ENCODE data around the gene WAPL. TPM values are rescaled to one million over a fixed set of nuclear protein-coding genes. Genes with fewer than 3 reads are reported as not detected.

Gene WAPL
- total RNA-seq, 2 experiments from 2014 or later = 34.3 TPM

GRCh38 chr10:86498598-86498997 lies 23.0 kb downstream of the WAPL start:
- ATAC-seq (ENCODE audit: poor library complexity) (no peak), DNase-seq (no peak)
- ChIA-PET CTCF (interaction anchor here (0.9 kb wide), 1 partner anchor 27 kb away, joined by 3 read pairs; no protein-coding TSS in a partner anchor), POLR2A (no interaction called here)
- TF ChIP-seq CTCF (IDR thresholded peaks at IDR 0.05) = no peak
- Mint-ChIP-seq H3K27me3 (no peaks in the 10 kb centered on the region), H3K4me3 (no peak overlapping the region), H3K9me3 (no peaks in the 10 kb centered on the region), H3K27ac (peak overlapping the region; percentile 74), H3K36me3 (ENCODE audit: low read depth) (peaks cover 93% of the 10 kb centered on the region), H3K4me1 (ENCODE audit: low read depth) (peaks cover 77% of the 10 kb centered on the region)
- H3K36me3 ChIP-seq (ENCODE audit: insufficient read depth, low read length) = peaks cover 70% of the 10 kb centered on the region
- intact Hi-C loops (cut with DNase I, micrococcal nuclease) = no loop called here
- no peak overlapping the region for H3K27ac ChIP-seq (ENCODE audit: low read depth in 1 of 2, low read length in 2 of 2)
- no peaks in the 10 kb centered on the region for H3K9me3 ChIP-seq (ENCODE audit: control insufficient read depth in 1 of 2, insufficient read depth in 1 of 2, low read length in 2 of 2)
- peaks cover 5% of the 10 kb centered on the region for H3K4me1 ChIP-seq (ENCODE audit: insufficient read depth, low read length)
- no peaks in the 10 kb centered on the region for H3K27me3 ChIP-seq (ENCODE audit: control insufficient read depth in 1 of 2, insufficient read depth in 2 of 2, low read length in 2 of 2)
- no peak overlapping the region for H3K4me3 ChIP-seq (ENCODE audit: low read length)

GRCh38 chr10:86497621-86498020 lies 24.0 kb downstream of the WAPL start:
- Histone ChIP-seq H3K36me3 (ENCODE audit: insufficient read depth, low read length) (peaks cover 65% of the 10 kb centered on the region), H3K4me3 (ENCODE audit: low read length) (no peak overlapping the region), H3K27me3 (ENCODE audit: control insufficient read depth in 1 of 2, insufficient read depth in 2 of 2, low read length in 2 of 2) (no peaks in the 10 kb centered on the region), H3K9me3 (ENCODE audit: control insufficient read depth in 1 of 2, insufficient read depth in 1 of 2, low read length in 2 of 2) (no peaks in the 10 kb centered on the region), H3K4me1 (ENCODE audit: insufficient read depth, low read length) (peaks cover 5% of the 10 kb centered on the region), H3K27ac (ENCODE audit: low read depth in 1 of 2, low read length in 2 of 2) (no peak overlapping the region)
- Mint-ChIP-seq H3K27me3 (no peaks in the 10 kb centered on the region), H3K4me1 (ENCODE audit: low read depth) (peaks cover 70% of the 10 kb centered on the region), H3K4me3 (no peak overlapping the region), H3K27ac (peak overlapping the region; percentile 74), H3K36me3 (ENCODE audit: low read depth) (peaks cover 88% of the 10 kb centered on the region), H3K9me3 (no peaks in the 10 kb centered on the region)
- ATAC-seq (ENCODE audit: poor library complexity) (no peak), DNase-seq (no peak)
- TF ChIP-seq CTCF (IDR thresholded peaks at IDR 0.05) = no peak
- CTCF ChIA-PET = no interaction called here
- intact Hi-C loops (cut with DNase I, micrococcal nuclease) = no loop called here
- POLR2A ChIA-PET = no interaction called here

DNA sequence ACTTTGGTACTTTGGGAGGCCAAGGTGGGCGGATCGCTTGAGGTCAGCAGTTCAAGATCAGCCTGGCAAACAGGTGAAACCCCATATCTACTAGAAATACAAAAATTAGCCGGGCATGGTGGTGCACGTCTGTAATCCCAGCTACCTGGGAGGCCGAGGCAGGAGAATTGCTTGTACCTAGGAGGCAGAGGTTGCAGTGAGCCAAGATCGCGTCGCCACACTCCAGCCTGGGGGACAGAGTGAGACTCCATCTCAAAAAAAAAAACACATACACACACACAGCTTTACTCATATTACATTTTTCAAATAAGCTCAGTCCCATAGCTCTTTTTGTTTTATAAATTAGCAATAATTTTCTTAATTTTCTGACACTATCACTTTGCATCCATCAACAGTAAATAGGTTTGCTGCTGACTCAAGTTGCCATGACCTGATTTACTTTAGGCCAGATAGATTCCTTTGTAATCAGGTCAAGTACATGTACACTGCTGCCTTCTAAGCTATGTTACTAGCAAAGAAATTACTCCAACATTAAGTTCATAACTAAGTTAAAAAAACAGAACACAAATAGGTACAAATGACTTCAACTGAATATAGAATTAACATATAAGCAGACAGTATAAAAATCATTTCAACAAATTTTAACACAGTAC lies 31.5 kb downstream of the WAPL start:
- ChIA-PET CTCF (interaction anchor here (1.2 kb wide), 1 partner anchor 12 kb away, joined by 3 read pairs; no protein-coding TSS in a partner anchor), POLR2A (interaction anchor here (0.6 kb wide), 1 partner anchor 47 kb away, joined by 3 read pairs; no protein-coding TSS in a partner anchor)
- H3K27ac Mint-ChIP-seq = no peak overlapping the region
- intact Hi-C loops (cut with DNase I, micrococcal nuclease) = no loop called here
- no peak overlapping the region for H3K4me3 Mint-ChIP-seq
- no peak for TF ChIP-seq CTCF (IDR thresholded peaks at IDR 0.05)
- no peaks in the 10 kb centered on the region for H3K9me3 ChIP-seq (ENCODE audit: control insufficient read depth in 1 of 2, insufficient read depth in 1 of 2, low read length in 2 of 2)
- no peak for DNase-seq
- H3K27me3 Mint-ChIP-seq = no peaks in the 10 kb centered on the region
- no peak overlapping the region for H3K27ac ChIP-seq (ENCODE audit: low read depth in 1 of 2, low read length in 2 of 2)
- H3K4me1 Mint-ChIP-seq (ENCODE audit: low read depth) = peaks cover 29% of the 10 kb centered on the region
- H3K4me3 ChIP-seq (ENCODE audit: low read length) = no peak overlapping the region
- peaks cover 3% of the 10 kb centered on the region for H3K4me1 ChIP-seq (ENCODE audit: insufficient read depth, low read length)
- no peaks in the 10 kb centered on the region for H3K9me3 Mint-ChIP-seq
- peaks cover 82% of the 10 kb centered on the region for H3K36me3 Mint-ChIP-seq (ENCODE audit: low read depth)
- no peak for ATAC-seq (ENCODE audit: poor library complexity)
- peaks cover 40% of the 10 kb centered on the region for H3K36me3 ChIP-seq (ENCODE audit: insufficient read depth, low read length)
- no peaks in the 10 kb centered on the region for H3K27me3 ChIP-seq (ENCODE audit: control insufficient read depth in 1 of 2, insufficient read depth in 2 of 2, low read length in 2 of 2)

Measured in CD4-positive, alpha-beta T cell (primary cell).